ENCODE results near the gene PGP. TPM values are rescaled to one million over a fixed set of nuclear protein-coding genes. Genes with fewer than 3 reads are reported as not detected.

Gene PGP
- total RNA-seq, 1 experiment from 2014 or later: 32.6 TPM

GRCh38 chr16:2207872-2208271 lies 6.8 kb downstream of the PGP start:
- RAD21 ChIA-PET (ENCODE audit: low non-redundant PET in 1 of 2, low total read pairs in 2 of 2, uncharacterized antibody in 2 of 2, unreplicated experiment in 2 of 2): no interaction called here

More at GRCh38 chr16:2207872-2208271, 6.8 kb downstream of the PGP start:
- ChIA-PET POLR2A (no interaction called here), CTCF (no interaction called here)
- Histone ChIP-seq H3K9me2 (ENCODE audit: insufficient read depth) (no peaks in the 10 kb centered on the region), H3K36me3 (ENCODE audit: control insufficient read depth in 1 of 2, insufficient read depth in 2 of 2, low read length in 2 of 2) (peaks cover 4 to 28% of the 10 kb centered on the region in 2 experiments; a peak in 3 of 4 replicates), H3K4me3 (replicated peaks in 1 of 2; ENCODE audit: low read depth in 1 of 2, low read length in 2 of 2) (no peak overlapping the region), H3K27ac (ENCODE audit: low read depth, low read length) (no peak overlapping the region), H3K9me3 (ENCODE audit: control insufficient read depth in 1 of 2, insufficient read depth in 1 of 2, low read depth in 1 of 2, low read length in 2 of 2) (no peaks in the 10 kb centered on the region), H3K4me1 (ENCODE audit: control insufficient read depth in 1 of 2, insufficient read depth in 2 of 2, low read length in 2 of 2) (peaks cover 14 to 36% of the 10 kb centered on the region in 2 experiments), H3K4me2 (ENCODE audit: low read length) (no peak overlapping the region), H3K27me3 (ENCODE audit: insufficient read depth, low read length) (no peaks in the 10 kb centered on the region), H3K79me2 (ENCODE audit: insufficient read depth, low read length) (peaks cover 37% of the 10 kb centered on the region), H2AFZ (ENCODE audit: low read depth, low read length, poor library complexity, severe bottlenecking) (no peak overlapping the region), H3K9ac (ENCODE audit: low read length) (no peak overlapping the region), H4K20me1 (ENCODE audit: insufficient read depth) (peaks cover 8% of the 10 kb centered on the region; the same call in 1 of the 2 replicates)
- DNase-seq (ENCODE audit: low read depth, low spot score): no peak
- intact Hi-C loops (cut with micrococcal nuclease): no loop called here
- TF ChIP-seq ZFX (IDR thresholded peaks at IDR 0.05) (no peak), SIN3A (IDR thresholded peaks at IDR 0.05; ENCODE audit: low read depth) (no peak), EZH2phosphoT487 (IDR thresholded peaks at IDR 0.05; ENCODE audit: borderline replicate concordance) (no peak), ATF3 (IDR thresholded peaks at IDR 0.05) (no peak), POLR2AphosphoS5 (IDR thresholded peaks at IDR 0.05; ENCODE audit: low read depth, low read length) (no peak), ZNF274 (IDR thresholded peaks at IDR 0.05; ENCODE audit: low read depth, low read length) (no peak), EZH2 (IDR thresholded peaks at IDR 0.05) (no peak), ZBTB33 (IDR thresholded peaks at IDR 0.05; ENCODE audit: extremely low read depth, insufficient replicate concordance, low read length) (no peak), RAD21 (IDR thresholded peaks at IDR 0.05; ENCODE audit: low read depth) (no peak), CBX3 (IDR thresholded peaks at IDR 0.05; ENCODE audit: low read depth) (no peak), SRF (IDR thresholded peaks at IDR 0.05; ENCODE audit: low read depth) (no peak), FOSL1 (IDR thresholded peaks at IDR 0.05; ENCODE audit: low read depth) (no peak), ELF1 (IDR thresholded peaks at IDR 0.05; ENCODE audit: borderline replicate concordance, low read depth) (no peak), TCF7L2 (IDR thresholded peaks at IDR 0.05; ENCODE audit: borderline replicate concordance, extremely low read depth, insufficient read depth, insufficient read length) (no peak)
- TF ChIP-seq, protein P1, sequence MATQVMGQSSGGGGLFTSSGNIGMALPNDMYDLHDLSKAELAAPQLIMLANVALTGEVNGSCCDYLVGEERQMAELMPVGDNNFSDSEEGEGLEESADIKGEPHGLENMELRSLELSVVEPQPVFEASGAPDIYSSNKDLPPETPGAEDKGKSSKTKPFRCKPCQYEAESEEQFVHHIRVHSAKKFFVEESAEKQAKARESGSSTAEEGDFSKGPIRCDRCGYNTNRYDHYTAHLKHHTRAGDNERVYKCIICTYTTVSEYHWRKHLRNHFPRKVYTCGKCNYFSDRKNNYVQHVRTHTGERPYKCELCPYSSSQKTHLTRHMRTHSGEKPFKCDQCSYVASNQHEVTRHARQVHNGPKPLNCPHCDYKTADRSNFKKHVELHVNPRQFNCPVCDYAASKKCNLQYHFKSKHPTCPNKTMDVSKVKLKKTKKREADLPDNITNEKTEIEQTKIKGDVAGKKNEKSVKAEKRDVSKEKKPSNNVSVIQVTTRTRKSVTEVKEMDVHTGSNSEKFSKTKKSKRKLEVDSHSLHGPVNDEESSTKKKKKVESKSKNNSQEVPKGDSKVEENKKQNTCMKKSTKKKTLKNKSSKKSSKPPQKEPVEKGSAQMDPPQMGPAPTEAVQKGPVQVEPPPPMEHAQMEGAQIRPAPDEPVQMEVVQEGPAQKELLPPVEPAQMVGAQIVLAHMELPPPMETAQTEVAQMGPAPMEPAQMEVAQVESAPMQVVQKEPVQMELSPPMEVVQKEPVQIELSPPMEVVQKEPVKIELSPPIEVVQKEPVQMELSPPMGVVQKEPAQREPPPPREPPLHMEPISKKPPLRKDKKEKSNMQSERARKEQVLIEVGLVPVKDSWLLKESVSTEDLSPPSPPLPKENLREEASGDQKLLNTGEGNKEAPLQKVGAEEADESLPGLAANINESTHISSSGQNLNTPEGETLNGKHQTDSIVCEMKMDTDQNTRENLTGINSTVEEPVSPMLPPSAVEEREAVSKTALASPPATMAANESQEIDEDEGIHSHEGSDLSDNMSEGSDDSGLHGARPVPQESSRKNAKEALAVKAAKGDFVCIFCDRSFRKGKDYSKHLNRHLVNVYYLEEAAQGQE (IDR thresholded peaks at IDR 0.05; ENCODE audit: low read depth): no peak
- ATAC-seq: no peak
- BruUV-seq (replicated peaks): no TSS peak
